Neural crest cell (in vitro differentiated cells): ENCODE measurements around the gene SPTBN2. TPM values are rescaled to one million over a fixed set of nuclear protein-coding genes. Genes with fewer than 3 reads are reported as not detected.

Experiments used
- DNase-seq: peaks from one replicate; pipeline ENCODE4 v3.0.0; 2021; ENCODE audit warnings: low read depth, mixed read lengths, low spot score
- H3K27ac Mint-ChIP-seq: one replicate; pipeline ENCODE4 v1.8.0; 2021; ENCODE audit warnings: mild to moderate bottlenecking, mixed read lengths; ENCODE audit not compliant: unreplicated experiment
- H3K27me3 Mint-ChIP-seq: 2 replicates; pipeline ENCODE4 v1.8.0; 2021; ENCODE audit warnings: low read depth, mild to moderate bottlenecking, mixed read lengths
- H3K36me3 Mint-ChIP-seq: 2 replicates; pipeline ENCODE4 v1.8.0; 2021; ENCODE audit warnings: low read depth, mild to moderate bottlenecking, mixed read lengths
- H3K4me1 Mint-ChIP-seq: 2 replicates; pipeline ENCODE4 v1.8.0; 2021; ENCODE audit warnings: mixed read lengths
- H3K4me3 Mint-ChIP-seq: one replicate; pipeline ENCODE4 v1.8.0; 2021; ENCODE audit warnings: mild to moderate bottlenecking, mixed read lengths
- H3K9me3 Mint-ChIP-seq: 2 replicates; pipeline ENCODE4 v1.8.0; 2021; ENCODE audit warnings: mixed read lengths
- total RNA-seq: library from RNA; stranded (reverse); gene quantifications from 2 replicates; pipeline ENCODE4 v1.2.1, GENCODE V29; 2021
- TF ChIP-seq, protein P1 (sequence below): fragments of 200-600 bp; sonication (generic); conservative IDR thresholded peaks from 2 replicates; pipeline ENCODE4 v1.5.0; 2021; ENCODE audit warnings: antibody characterized with exemption, mild to moderate bottlenecking

The SPTBN2 gene
- total RNA-seq, 1 donor from 2014 or later: 43.6 TPM

- peak; percentile 18 for DNase-seq
- H3K27ac Mint-ChIP-seq: peak overlapping the region; percentile 43
- H3K27me3 Mint-ChIP-seq: peaks cover 10% of the 10 kb centered on the region
- H3K36me3 Mint-ChIP-seq: no peaks in the 10 kb centered on the region
- TF ChIP-seq, protein P1, sequence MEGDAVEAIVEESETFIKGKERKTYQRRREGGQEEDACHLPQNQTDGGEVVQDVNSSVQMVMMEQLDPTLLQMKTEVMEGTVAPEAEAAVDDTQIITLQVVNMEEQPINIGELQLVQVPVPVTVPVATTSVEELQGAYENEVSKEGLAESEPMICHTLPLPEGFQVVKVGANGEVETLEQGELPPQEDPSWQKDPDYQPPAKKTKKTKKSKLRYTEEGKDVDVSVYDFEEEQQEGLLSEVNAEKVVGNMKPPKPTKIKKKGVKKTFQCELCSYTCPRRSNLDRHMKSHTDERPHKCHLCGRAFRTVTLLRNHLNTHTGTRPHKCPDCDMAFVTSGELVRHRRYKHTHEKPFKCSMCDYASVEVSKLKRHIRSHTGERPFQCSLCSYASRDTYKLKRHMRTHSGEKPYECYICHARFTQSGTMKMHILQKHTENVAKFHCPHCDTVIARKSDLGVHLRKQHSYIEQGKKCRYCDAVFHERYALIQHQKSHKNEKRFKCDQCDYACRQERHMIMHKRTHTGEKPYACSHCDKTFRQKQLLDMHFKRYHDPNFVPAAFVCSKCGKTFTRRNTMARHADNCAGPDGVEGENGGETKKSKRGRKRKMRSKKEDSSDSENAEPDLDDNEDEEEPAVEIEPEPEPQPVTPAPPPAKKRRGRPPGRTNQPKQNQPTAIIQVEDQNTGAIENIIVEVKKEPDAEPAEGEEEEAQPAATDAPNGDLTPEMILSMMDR: no peak
- no peaks in the 10 kb centered on the region for H3K9me3 Mint-ChIP-seq
- peaks cover 9% of the 10 kb centered on the region for H3K4me1 Mint-ChIP-seq
- no peak overlapping the region for H3K4me3 Mint-ChIP-seq
Observed at GRCh38 chr11:66720223-66720898, 8.7 kb downstream of the SPTBN2 start.

DNA sequence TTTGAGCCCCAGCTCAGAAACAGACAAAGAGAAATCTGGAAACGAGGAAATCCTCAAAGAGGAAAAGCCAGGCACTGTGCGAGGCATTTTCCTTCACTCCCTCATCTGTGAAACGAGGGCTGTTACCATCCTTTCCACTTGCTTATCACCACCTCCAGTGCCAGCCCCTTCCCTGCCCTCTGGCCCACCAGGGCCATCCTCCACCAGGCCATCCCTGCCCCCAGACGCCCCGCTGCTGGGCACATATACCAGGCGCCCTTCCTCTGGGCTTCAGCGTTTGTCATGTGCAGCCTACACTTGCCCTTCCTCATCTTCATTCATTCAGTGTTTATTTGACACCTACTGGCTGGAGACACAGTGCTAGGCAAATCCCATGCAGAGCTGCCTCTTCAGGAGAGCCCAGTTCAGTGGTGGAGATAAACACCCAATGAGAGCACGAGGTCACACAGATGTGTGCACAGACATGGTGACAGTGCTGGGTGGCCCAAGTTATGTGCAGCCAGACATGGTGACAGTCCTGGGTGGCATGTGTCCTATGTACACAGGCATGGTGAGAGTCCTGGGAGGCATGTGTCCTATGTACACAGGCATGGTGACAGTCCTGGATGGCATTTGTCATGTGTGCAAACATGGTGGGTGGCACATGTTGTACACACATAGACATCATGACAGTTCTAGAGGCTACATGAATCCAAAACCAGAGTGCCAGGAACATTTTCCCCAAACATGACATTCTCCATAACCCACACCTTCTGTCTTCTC, 9.7 kb downstream of the SPTBN2 start:
- H3K27ac Mint-ChIP-seq: no peak overlapping the region
- H3K9me3 Mint-ChIP-seq: no peaks in the 10 kb centered on the region
- no peaks in the 10 kb centered on the region for H3K27me3 Mint-ChIP-seq
- no peak overlapping the region for H3K4me3 Mint-ChIP-seq
- peaks cover 4% of the 10 kb centered on the region for H3K36me3 Mint-ChIP-seq
- DNase-seq: no peak
- H3K4me1 Mint-ChIP-seq: peaks cover 9% of the 10 kb centered on the region
- TF ChIP-seq, protein P1: no peak

DNA sequence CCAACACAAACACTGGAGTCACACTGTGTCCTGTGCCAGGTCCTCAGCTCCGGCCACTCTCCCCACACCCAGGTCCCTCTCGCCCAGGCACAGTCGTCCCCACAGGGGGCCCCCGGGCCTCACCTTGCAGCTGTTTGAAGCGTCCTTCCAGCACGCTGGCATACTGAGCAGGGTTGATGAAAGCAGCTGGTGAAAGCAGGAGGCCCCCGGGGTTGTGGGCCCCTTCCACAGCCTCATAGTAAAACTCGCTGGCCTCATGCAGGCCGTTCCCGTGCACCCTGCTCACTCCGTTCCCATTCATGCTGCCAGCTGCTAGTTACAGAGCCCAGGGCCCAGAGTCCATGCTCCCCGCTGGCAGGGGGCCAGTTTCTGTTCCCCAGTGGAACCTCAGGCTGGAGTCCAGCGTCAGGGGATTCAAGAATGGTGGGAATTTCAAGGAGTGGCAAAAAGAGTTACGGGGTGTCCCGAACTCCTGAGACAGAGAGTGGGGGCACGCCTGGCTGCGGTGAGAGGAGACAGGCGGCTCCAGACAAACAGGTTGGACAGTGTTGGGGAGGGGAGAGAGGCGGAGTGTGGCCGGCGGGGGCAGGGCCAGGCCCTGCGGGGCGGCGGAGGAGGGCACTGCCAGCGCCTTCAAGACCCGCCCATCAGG, 10.6 kb downstream of the SPTBN2 start:
- H3K4me3 Mint-ChIP-seq: no peak overlapping the region
- H3K4me1 Mint-ChIP-seq: peaks cover 9% of the 10 kb centered on the region

DNA sequence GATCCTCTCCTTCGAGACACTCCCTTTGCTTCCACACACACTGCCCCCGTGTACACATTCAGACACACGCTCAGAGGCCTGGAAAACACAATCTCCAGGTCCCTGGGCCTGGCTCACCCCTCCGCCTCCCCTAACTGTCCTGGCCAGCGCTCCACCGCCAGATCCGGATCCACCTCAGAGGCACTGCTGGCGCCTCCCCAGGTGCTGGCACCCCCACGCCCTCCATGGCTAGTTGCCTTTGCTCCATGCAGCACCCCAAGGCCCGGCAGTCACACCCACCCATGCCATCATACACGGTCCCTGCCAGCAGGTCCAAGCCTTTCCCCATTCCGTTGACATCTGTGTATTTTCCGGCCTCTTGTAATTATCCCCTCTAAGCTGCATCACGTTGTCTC, 11.1 kb downstream of the SPTBN2 start:
- H3K36me3 Mint-ChIP-seq: peaks cover 5% of the 10 kb centered on the region
- peaks cover 9% of the 10 kb centered on the region for H3K4me1 Mint-ChIP-seq

More for the DNA sequence above, 10.6 kb downstream of the SPTBN2 start:
- Mint-ChIP-seq H3K9me3 (no peaks in the 10 kb centered on the region), H3K27ac (no peak overlapping the region), H3K36me3 (peaks cover 5% of the 10 kb centered on the region), H3K27me3 (no peaks in the 10 kb centered on the region)
- TF ChIP-seq, protein P1: no peak
- no peak for DNase-seq

GRCh38 chr11:66716996-66717395, 12.0 kb downstream of the SPTBN2 start:
- Mint-ChIP-seq H3K27ac (peak overlapping the region; percentile 53), H3K4me1 (peaks cover 9% of the 10 kb centered on the region), H3K4me3 (no peak overlapping the region), H3K9me3 (no peaks in the 10 kb centered on the region), H3K27me3 (no peaks in the 10 kb centered on the region), H3K36me3 (peaks cover 5% of the 10 kb centered on the region)
- DNase-seq: no peak
- TF ChIP-seq, protein P1: no peak

More for the DNA sequence above, 11.1 kb downstream of the SPTBN2 start:
- TF ChIP-seq, protein P1: no peak
- no peaks in the 10 kb centered on the region for H3K9me3 Mint-ChIP-seq
- no peak overlapping the region for H3K4me3 Mint-ChIP-seq
- no peak overlapping the region for H3K27ac Mint-ChIP-seq
- H3K27me3 Mint-ChIP-seq: no peaks in the 10 kb centered on the region
- no peak for DNase-seq
